CD4-positive, alpha-beta T cell treated with Interleukin-21 for 1 hour (primary cell): Measurements from ENCODE around the gene IER5L.
"Not testable (repeated sequence)": the region's sequence is repeated elsewhere in the genome, so short reads cannot be mapped to it uniquely, and the experiment has no call there.

Source experiments
- DNase-seq: peaks from one replicate; pipeline ENCODE4 v3.0.0-alpha.2; 2020

The IER5L gene

GRCh38 chr9:129202613-129203555 lies 24.8 kb upstream of the IER5L start:
- peak; percentile 93 for DNase-seq

GRCh38 chr9:129201866-129202265 lies 23.8 kb upstream of the IER5L start:
- DNase-seq = no peak

GRCh38 chr9:129201289-129201688 lies 23.2 kb upstream of the IER5L start:
- no peak for DNase-seq

GRCh38 chr9:129200255-129200654 lies 22.2 kb upstream of the IER5L start:
- DNase-seq = no peak

- DNase-seq = no peak
Measured at GRCh38 chr9:129199044-129199435, 21.0 kb upstream of the IER5L start.

GRCh38 chr9:129198319-129199043 lies 20.4 kb upstream of the IER5L start:
- DNase-seq = no peak

- DNase-seq = no peak
Measured at GRCh38 chr9:129197978-129198318, 19.9 kb upstream of the IER5L start.

GRCh38 chr9:129197045-129197444 lies 19.0 kb upstream of the IER5L start:
- not testable (repeated sequence) for DNase-seq

GRCh38 chr9:129195606-129196005 lies 17.5 kb upstream of the IER5L start:
- no peak for DNase-seq

GRCh38 chr9:129194221-129194620 lies 16.2 kb upstream of the IER5L start:
- no peak for DNase-seq

GRCh38 chr9:129193655-129194054 lies 15.6 kb upstream of the IER5L start:
- no peak for DNase-seq

GRCh38 chr9:129191234-129191633 lies 13.2 kb upstream of the IER5L start:
- DNase-seq = no peak

GRCh38 chr9:129189971-129190370 lies 11.9 kb upstream of the IER5L start:
- DNase-seq = not testable (repeated sequence)

GRCh38 chr9:129187042-129187441 lies 9.0 kb upstream of the IER5L start:
- DNase-seq = no peak

GRCh38 chr9:129185991-129186390 lies 7.9 kb upstream of the IER5L start:
- no peak for DNase-seq

- no peak for DNase-seq
Measured at GRCh38 chr9:129185402-129185801, 7.3 kb upstream of the IER5L start.

GRCh38 chr9:129184596-129185122 lies 6.6 kb upstream of the IER5L start:
- DNase-seq = no peak

GRCh38 chr9:129184219-129184524 lies 6.1 kb upstream of the IER5L start:
- DNase-seq = no peak

GRCh38 chr9:129183495-129184218 lies 5.6 kb upstream of the IER5L start:
- no peak for DNase-seq

GRCh38 chr9:129182625-129183494 lies 4.8 kb upstream of the IER5L start:
- no peak for DNase-seq

- DNase-seq = no peak
Measured at GRCh38 chr9:129182122-129182521, 4.1 kb upstream of the IER5L start.

GRCh38 chr9:129181246-129181645 lies 3.2 kb upstream of the IER5L start:
- no peak for DNase-seq
